Tibial nerve (tissue), 3 donors: ENCODE data around the gene TRIM50.
"Not testable (repeated sequence)": the region's sequence is repeated elsewhere in the genome, so short reads cannot be mapped to it uniquely, and the experiment has no call there.

ENCODE experiments used
- POLR2A ChIP-seq, 2 donors: fragments of 450-650 bp; IDR thresholded peaks; one replicate each; pipeline ENCODE4 v1.6.1; 2017; ENCODE audit warnings: antibody characterized with exemption in 2 of 2, mild to moderate bottlenecking in 2 of 2, moderate library complexity in 2 of 2
- TF ChIP-seq, protein P1 (sequence below), 5 experiments: fragments of 200-600 bp in 3 of 5; fragments of 450-650 bp in 2 of 5; sonication (generic) in 3 of 5; IDR thresholded peaks; one replicate each; pipeline ENCODE4 v1.5.1; 2016 to 2019; ENCODE audit warnings: antibody characterized with exemption in 5 of 5, mild to moderate bottlenecking in 3 of 5, moderate library complexity in 2 of 5

- TF ChIP-seq POLR2A (IDR thresholded peaks at IDR 0.05): not testable (repeated sequence)
- TF ChIP-seq, protein P1, sequence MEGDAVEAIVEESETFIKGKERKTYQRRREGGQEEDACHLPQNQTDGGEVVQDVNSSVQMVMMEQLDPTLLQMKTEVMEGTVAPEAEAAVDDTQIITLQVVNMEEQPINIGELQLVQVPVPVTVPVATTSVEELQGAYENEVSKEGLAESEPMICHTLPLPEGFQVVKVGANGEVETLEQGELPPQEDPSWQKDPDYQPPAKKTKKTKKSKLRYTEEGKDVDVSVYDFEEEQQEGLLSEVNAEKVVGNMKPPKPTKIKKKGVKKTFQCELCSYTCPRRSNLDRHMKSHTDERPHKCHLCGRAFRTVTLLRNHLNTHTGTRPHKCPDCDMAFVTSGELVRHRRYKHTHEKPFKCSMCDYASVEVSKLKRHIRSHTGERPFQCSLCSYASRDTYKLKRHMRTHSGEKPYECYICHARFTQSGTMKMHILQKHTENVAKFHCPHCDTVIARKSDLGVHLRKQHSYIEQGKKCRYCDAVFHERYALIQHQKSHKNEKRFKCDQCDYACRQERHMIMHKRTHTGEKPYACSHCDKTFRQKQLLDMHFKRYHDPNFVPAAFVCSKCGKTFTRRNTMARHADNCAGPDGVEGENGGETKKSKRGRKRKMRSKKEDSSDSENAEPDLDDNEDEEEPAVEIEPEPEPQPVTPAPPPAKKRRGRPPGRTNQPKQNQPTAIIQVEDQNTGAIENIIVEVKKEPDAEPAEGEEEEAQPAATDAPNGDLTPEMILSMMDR (IDR thresholded peaks at IDR 0.05): not testable (repeated sequence)
These were observed 2.5 kb downstream of the TRIM50 start for GRCh38 chr7:73325424-73325823.
